ENCODE measurements around the gene MILR1.

The MILR1 gene

DNA sequence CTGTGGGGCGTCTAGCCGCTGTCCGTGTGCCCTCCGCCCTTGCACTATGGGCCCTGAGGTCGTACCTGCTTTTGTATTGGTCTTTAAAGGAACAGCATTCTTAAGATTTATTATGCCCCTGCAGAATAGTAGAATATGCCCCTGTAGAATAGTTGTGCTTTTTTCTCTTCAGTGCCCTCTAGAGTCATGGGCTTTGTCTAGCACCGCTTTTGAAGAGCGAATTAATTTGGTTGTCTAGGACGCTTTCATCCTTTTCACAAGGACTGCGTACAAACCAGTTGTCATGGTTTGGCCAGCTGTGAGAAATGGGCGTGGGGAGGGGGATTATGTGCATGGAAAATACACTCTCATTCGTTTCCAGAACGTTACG, 58.5 kb downstream of the MILR1 start:
- H2AFZ ChIP-seq (ENCODE audit: low read depth, low read length, severe bottlenecking), result peak overlapping the region; percentile 76
- H3K79me2 ChIP-seq (ENCODE audit: insufficient read depth, low read length), result peaks cover 71% of the 10 kb centered on the region
- H3K9me2 ChIP-seq (replicated peaks; ENCODE audit: insufficient read depth, low read length), result no peaks in the 10 kb centered on the region
- peak overlapping the region; percentile 100 for H3K9ac ChIP-seq (ENCODE audit: low read length)
- H3K4me3 ChIP-seq (ENCODE audit: insufficient read depth, low read length, poor library complexity, severe bottlenecking), result peak overlapping the region; percentile 100
- no peaks in the 10 kb centered on the region for H3K9me3 ChIP-seq (ENCODE audit: insufficient read depth, low read length)
- peak overlapping the region; percentile 92 for H3K4me2 ChIP-seq (ENCODE audit: low read depth, low read length, poor library complexity, severe bottlenecking)
- H3K27me3 ChIP-seq (ENCODE audit: low read length), result no peaks in the 10 kb centered on the region
- H4K20me1 ChIP-seq (ENCODE audit: low read depth, low read length), result peaks cover 37% of the 10 kb centered on the region
- H3K36me3 ChIP-seq (ENCODE audit: low read length), result peaks cover 40% of the 10 kb centered on the region
- TF ChIP-seq, protein P1, sequence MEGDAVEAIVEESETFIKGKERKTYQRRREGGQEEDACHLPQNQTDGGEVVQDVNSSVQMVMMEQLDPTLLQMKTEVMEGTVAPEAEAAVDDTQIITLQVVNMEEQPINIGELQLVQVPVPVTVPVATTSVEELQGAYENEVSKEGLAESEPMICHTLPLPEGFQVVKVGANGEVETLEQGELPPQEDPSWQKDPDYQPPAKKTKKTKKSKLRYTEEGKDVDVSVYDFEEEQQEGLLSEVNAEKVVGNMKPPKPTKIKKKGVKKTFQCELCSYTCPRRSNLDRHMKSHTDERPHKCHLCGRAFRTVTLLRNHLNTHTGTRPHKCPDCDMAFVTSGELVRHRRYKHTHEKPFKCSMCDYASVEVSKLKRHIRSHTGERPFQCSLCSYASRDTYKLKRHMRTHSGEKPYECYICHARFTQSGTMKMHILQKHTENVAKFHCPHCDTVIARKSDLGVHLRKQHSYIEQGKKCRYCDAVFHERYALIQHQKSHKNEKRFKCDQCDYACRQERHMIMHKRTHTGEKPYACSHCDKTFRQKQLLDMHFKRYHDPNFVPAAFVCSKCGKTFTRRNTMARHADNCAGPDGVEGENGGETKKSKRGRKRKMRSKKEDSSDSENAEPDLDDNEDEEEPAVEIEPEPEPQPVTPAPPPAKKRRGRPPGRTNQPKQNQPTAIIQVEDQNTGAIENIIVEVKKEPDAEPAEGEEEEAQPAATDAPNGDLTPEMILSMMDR (IDR thresholded peaks at IDR 0.05; ENCODE audit: insufficient read depth, low read length, poor library complexity, severe bottlenecking), result peak; percentile 71
- TF ChIP-seq EZH2phosphoT487 (conservative IDR thresholded peaks at IDR 0.05; ENCODE audit: low read length), result no peak
- H3K27ac ChIP-seq (ENCODE audit: low read depth, low read length), result peak overlapping the region; percentile 95
- H3F3A ChIP-seq (ENCODE audit: insufficient read depth), result peaks cover 33% of the 10 kb centered on the region

GRCh38 chr17:64508683-64509082, 59.8 kb downstream of the MILR1 start:
- H3K4me3 ChIP-seq (ENCODE audit: insufficient read depth, low read length, poor library complexity, severe bottlenecking), result no peak overlapping the region

DNA sequence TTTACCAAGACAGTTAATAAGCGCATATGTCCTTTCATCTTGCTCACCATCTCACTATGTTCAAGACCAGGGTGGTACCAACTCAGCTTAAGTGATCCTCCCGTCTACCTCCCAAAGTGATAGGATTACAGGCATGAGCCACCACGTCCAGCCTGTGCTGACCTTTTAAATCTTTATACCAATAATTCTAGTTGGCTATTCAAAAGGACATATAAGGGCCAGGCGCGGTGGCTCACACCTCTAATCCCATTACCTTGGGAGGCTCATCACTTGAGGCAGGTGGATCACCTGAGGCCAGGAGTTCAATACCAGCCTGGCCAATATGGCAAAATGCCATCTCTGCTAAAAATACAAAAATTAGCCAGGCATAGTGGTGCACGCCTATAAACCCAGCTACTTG, 60.3 kb downstream of the MILR1 start:
- Histone ChIP-seq H3F3A (ENCODE audit: insufficient read depth) (peaks cover 21% of the 10 kb centered on the region), H3K4me2 (ENCODE audit: low read depth, low read length, poor library complexity, severe bottlenecking) (no peak overlapping the region), H3K4me3 (ENCODE audit: insufficient read depth, low read length, poor library complexity, severe bottlenecking) (no peak overlapping the region), H3K9me3 (ENCODE audit: insufficient read depth, low read length) (no peaks in the 10 kb centered on the region), H3K9me2 (replicated peaks; ENCODE audit: insufficient read depth, low read length) (no peaks in the 10 kb centered on the region), H3K36me3 (ENCODE audit: low read length) (peaks cover 31% of the 10 kb centered on the region), H3K27ac (ENCODE audit: low read depth, low read length) (no peak overlapping the region), H3K9ac (ENCODE audit: low read length) (no peak overlapping the region), H3K27me3 (ENCODE audit: low read length) (no peaks in the 10 kb centered on the region), H2AFZ (ENCODE audit: low read depth, low read length, severe bottlenecking) (no peak overlapping the region), H3K79me2 (ENCODE audit: insufficient read depth, low read length) (peaks cover 54% of the 10 kb centered on the region), H4K20me1 (ENCODE audit: low read depth, low read length) (peaks cover 23% of the 10 kb centered on the region)
- no peak for TF ChIP-seq EZH2phosphoT487 (conservative IDR thresholded peaks at IDR 0.05; ENCODE audit: low read length)
- TF ChIP-seq, protein P1 (IDR thresholded peaks at IDR 0.05; ENCODE audit: insufficient read depth, low read length, poor library complexity, severe bottlenecking), result no peak

More at GRCh38 chr17:64508683-64509082, 59.8 kb downstream of the MILR1 start:
- 0 out of 2 replicates have a peak overlapping the region, but pooled peaks have one; percentile 100 for H3K9ac ChIP-seq (ENCODE audit: low read length)
- no peak for TF ChIP-seq EZH2phosphoT487 (conservative IDR thresholded peaks at IDR 0.05; ENCODE audit: low read length)
- TF ChIP-seq, protein P1 (IDR thresholded peaks at IDR 0.05; ENCODE audit: insufficient read depth, low read length, poor library complexity, severe bottlenecking), result no peak
- H3K4me2 ChIP-seq (ENCODE audit: low read depth, low read length, poor library complexity, severe bottlenecking), result peak overlapping the region; percentile 92
- H2AFZ ChIP-seq (ENCODE audit: low read depth, low read length, severe bottlenecking), result no peak overlapping the region
- H3K79me2 ChIP-seq (ENCODE audit: insufficient read depth, low read length), result peaks cover 59% of the 10 kb centered on the region
- H3F3A ChIP-seq (ENCODE audit: insufficient read depth), result peaks cover 21% of the 10 kb centered on the region
- H3K27ac ChIP-seq (ENCODE audit: low read depth, low read length), result no peak overlapping the region
- H4K20me1 ChIP-seq (ENCODE audit: low read depth, low read length), result peaks cover 24% of the 10 kb centered on the region
- H3K36me3 ChIP-seq (ENCODE audit: low read length), result peaks cover 31% of the 10 kb centered on the region
- H3K27me3 ChIP-seq (ENCODE audit: low read length), result no peaks in the 10 kb centered on the region
- no peaks in the 10 kb centered on the region for H3K9me3 ChIP-seq (ENCODE audit: insufficient read depth, low read length)
- H3K9me2 ChIP-seq (replicated peaks; ENCODE audit: insufficient read depth, low read length), result no peaks in the 10 kb centered on the region

Measured in SU-DHL-6 (cell line).